ENCODE data around the gene KISS1.
"Not testable (repeated sequence)": the region's sequence is repeated elsewhere in the genome, so short reads cannot be mapped to it uniquely, and the experiment has no call there.

KISS1 gene, protein sequence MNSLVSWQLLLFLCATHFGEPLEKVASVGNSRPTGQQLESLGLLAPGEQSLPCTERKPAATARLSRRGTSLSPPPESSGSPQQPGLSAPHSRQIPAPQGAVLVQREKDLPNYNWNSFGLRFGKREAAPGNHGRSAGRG

DNA sequence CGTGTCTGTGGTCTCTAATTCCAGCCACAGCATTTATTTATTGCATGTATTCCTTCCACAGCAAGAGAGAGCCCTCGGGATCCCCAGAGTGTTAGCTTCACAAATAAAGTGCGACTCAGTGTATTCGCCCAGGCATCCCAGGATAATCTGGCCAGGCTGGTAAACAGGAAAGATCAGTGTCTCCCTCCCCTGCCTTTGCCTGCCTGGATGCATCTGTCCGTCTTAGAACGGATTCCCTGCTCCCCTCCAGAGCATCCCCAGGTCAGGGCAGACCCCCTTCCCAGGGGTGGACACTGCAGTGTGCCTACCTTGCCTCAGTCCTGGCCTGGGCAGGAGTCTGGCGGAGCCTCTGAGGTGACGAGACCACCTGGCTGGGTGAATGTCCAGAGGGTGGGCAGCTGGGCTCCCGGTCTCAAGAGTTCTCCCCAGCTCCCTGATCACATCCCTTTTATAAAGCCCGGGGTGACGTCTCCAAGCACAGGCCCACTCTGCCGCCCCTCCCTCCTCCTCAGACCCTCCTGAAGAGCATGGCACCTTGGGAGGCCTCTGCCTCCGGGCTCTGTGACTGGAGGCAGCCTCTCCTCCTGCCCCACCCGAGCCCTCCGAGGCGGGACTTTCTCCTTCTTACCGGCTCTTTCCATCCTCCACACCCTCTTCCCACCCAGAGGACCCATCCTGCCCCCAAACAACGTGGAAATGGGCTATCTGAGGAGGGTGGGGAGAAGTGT is at the start of gene KISS1:
TSS of gene KISS1 (minus strand) at position 424 of the 728 bp plus-strand sequence. CDS start 3,615 bp downstream, outside the sequence.
- Mint-ChIP-seq H3K36me3 (no peaks in the 10 kb centered on the region), H3K27me3 (peaks cover 5% of the 10 kb centered on the region), H3K9me3 (ENCODE audit: low read depth) (no peaks in the 10 kb centered on the region), H3K4me3 (no peak within 1 kb of the TSS), H3K27ac (no peak within 1 kb of the TSS), H3K4me1 (ENCODE audit: low read depth) (peaks cover 12% of the 10 kb centered on the region)

DNA sequence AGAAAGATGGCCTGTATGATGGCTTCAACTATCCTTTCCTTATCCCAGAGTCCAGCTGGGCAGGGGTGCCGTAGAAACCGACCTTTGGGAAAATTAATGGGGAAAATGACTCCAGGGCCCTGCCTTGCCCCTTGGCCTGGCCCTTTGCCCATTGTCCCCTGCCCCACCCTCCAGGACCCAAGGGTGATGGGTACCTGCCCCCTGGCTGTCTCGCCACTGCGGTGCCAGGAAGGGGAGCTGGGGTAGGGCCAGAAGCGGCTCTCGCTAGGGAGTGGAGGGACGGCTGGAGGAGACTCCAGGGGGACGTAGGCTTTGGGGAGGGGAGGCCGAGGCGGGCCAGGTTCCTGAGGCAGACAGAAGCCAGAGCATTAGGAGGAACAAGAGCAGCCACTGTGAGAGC is 46.6 kb upstream of the KISS1 start:
- Mint-ChIP-seq H3K27me3 (no peaks in the 10 kb centered on the region), H3K27ac (no peak overlapping the region), H3K36me3 (no peaks in the 10 kb centered on the region), H3K9me3 (ENCODE audit: low read depth) (no peaks in the 10 kb centered on the region), H3K4me3 (no peak overlapping the region), H3K4me1 (ENCODE audit: low read depth) (no peaks in the 10 kb centered on the region)

DNA sequence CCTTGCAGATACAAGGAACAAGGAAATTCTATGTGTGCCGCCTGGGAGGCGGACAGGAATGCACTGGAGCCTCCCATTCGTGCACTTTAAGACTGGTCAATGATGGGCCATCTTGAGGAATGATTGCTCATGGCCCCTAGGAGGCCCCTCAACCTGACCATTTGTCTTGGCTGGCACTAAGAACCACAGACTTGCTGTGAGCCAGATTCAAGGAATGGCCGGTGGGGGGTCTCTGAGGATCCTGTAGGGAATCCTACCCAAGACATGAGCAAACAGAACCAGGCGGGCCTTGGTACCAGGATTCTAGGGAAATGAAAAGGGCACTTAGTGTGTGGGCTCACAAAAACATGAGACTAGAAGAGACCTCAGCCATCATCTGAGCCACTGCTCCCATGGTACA is 45.6 kb upstream of the KISS1 start:
- H3K36me3 Mint-ChIP-seq = no peaks in the 10 kb centered on the region
- no peaks in the 10 kb centered on the region for H3K4me1 Mint-ChIP-seq (ENCODE audit: low read depth)
- no peak overlapping the region for H3K27ac Mint-ChIP-seq
- H3K27me3 Mint-ChIP-seq = no peaks in the 10 kb centered on the region
- H3K4me3 Mint-ChIP-seq = no peak overlapping the region
- H3K9me3 Mint-ChIP-seq (ENCODE audit: low read depth) = no peaks in the 10 kb centered on the region

DNA sequence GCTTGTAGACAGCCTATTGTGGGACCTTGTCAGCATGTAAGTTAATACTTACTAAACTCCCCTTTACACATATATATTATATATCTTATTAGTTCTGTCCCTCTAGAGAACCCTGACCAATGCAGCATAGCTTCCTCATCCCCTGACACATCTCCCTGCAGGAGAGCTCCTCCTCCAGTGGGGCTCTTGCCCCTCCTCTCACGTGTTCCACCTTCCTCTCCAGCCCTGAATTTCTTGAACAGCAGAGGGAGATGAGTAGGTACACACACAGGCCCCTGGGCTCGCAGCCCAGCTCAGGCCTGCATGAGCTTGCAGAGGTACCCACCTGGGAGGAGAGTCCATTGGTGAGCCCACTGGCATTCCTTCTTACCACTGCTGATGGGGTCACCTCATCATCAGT is 44.8 kb upstream of the KISS1 start:
- H3K4me1 Mint-ChIP-seq (ENCODE audit: low read depth) = no peaks in the 10 kb centered on the region
- no peak overlapping the region for H3K27ac Mint-ChIP-seq
- no peaks in the 10 kb centered on the region for H3K36me3 Mint-ChIP-seq
- no peak overlapping the region for H3K4me3 Mint-ChIP-seq
- H3K9me3 Mint-ChIP-seq (ENCODE audit: low read depth) = no peaks in the 10 kb centered on the region
- H3K27me3 Mint-ChIP-seq = no peaks in the 10 kb centered on the region

DNA sequence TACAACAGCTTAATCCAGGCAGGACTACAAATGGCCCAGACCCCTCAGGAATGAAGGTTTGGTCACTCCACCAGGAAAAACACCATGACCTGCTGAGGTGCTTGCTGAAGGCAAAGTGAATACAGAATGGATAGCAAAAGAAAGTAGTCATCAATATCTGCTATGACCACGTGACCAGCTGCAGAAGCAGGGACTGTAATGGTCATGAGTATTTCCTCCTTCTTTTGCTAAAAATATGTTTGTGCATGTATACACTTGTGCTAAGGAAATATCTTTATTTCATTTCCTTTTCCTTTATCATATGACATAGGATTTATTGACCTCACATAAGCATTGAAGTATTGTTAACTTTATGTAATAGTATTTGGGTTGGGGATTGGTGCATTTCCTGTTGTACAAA is 43.9 kb upstream of the KISS1 start:
- H3K4me3 Mint-ChIP-seq = no peak overlapping the region
- no peaks in the 10 kb centered on the region for H3K4me1 Mint-ChIP-seq (ENCODE audit: low read depth)
- H3K9me3 Mint-ChIP-seq (ENCODE audit: low read depth) = no peaks in the 10 kb centered on the region
- no peaks in the 10 kb centered on the region for H3K27me3 Mint-ChIP-seq
- no peaks in the 10 kb centered on the region for H3K36me3 Mint-ChIP-seq
- H3K27ac Mint-ChIP-seq = no peak overlapping the region

DNA sequence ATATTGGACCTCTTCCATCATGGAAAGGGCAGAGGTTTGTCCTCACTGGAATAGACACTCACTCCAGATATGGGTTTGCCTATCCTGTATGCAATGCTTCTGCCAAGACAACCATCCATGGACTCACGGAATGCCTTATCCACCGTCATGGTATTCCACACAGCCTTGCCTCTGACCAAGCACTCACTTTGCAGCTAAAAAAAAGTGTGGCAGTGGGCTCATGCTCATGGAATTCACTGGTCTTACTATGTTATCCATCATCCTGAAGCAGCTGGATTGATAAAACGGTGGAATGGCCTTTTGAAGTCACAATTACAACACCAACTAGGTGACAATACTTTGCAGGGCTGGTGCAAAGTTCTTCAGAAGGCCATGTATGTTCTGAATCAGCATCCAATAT is 43.1 kb upstream of the KISS1 start:
- H3K36me3 Mint-ChIP-seq; H3K27me3 Mint-ChIP-seq; H3K9me3 Mint-ChIP-seq (ENCODE audit: low read depth); H3K4me3 Mint-ChIP-seq; H3K27ac Mint-ChIP-seq; H3K4me1 Mint-ChIP-seq (ENCODE audit: low read depth): not testable (repeated sequence)

DNA sequence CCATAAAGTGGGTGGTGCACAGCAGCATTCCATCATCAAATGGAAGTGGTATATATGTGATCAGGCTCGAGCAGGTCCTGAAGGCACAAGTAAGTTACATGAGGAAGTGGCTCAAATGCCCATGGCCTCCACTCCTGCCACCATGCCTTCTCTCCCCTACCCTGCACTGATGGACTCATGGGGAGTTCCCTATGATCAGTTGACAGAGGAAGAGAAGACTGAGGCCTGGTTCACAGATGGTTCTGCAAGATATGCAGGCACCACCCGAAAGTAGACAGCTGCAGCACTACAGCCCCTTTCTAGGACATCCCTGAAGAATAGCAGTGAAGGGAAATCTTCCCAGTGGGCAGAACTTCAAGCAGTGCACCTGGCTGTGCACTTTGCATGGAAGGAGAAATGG is 42.2 kb upstream of the KISS1 start:
- not testable (repeated sequence) for H3K27ac Mint-ChIP-seq; H3K4me3 Mint-ChIP-seq; H3K36me3 Mint-ChIP-seq; H3K27me3 Mint-ChIP-seq; H3K4me1 Mint-ChIP-seq (ENCODE audit: low read depth); H3K9me3 Mint-ChIP-seq (ENCODE audit: low read depth)

DNA sequence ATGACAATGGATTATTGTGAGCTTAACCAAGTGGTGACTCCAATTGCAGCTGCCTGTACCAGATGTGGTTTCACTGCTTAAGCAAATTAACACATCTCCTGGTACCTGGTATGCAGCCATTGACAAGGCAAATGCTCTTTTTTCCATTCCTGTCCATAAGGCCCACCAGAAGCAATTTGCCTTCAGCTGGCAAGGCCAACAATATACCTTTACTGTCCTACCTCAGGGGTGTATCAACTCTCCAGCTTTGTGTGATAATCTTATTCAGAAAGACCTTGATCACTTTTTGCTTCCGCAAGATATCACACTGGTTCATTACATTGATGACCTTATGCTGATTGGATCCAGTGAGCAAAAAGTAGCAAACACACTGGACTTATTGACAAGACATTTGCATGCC is 41.2 kb upstream of the KISS1 start:
- not testable (repeated sequence) for H3K4me3 Mint-ChIP-seq; H3K4me1 Mint-ChIP-seq (ENCODE audit: low read depth); H3K36me3 Mint-ChIP-seq; H3K27me3 Mint-ChIP-seq; H3K9me3 Mint-ChIP-seq (ENCODE audit: low read depth); H3K27ac Mint-ChIP-seq

DNA sequence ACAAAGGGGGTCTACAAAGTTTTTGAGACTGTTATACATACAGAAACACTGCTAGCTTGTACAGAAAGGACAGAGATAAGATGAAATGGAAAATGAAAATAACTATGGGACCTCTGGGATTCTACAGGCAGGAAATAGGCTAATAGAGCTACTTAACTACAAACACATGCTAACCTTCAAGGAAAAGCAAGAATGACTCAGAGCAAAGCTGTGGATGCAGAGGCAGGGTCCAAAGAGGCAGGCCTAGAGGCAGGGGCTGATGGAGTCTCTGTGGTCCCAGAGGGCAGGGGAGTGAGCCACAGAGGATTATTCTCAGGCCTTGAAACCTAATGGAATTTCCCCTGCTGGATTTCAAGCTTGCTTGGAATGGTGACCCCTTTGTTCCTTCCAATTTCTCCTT is 36.2 kb upstream of the KISS1 start:
- Mint-ChIP-seq H3K27me3 (no peaks in the 10 kb centered on the region), H3K4me3 (no peak overlapping the region), H3K9me3 (ENCODE audit: low read depth) (no peaks in the 10 kb centered on the region), H3K36me3 (no peaks in the 10 kb centered on the region), H3K27ac (no peak overlapping the region), H3K4me1 (ENCODE audit: low read depth) (no peaks in the 10 kb centered on the region)

DNA sequence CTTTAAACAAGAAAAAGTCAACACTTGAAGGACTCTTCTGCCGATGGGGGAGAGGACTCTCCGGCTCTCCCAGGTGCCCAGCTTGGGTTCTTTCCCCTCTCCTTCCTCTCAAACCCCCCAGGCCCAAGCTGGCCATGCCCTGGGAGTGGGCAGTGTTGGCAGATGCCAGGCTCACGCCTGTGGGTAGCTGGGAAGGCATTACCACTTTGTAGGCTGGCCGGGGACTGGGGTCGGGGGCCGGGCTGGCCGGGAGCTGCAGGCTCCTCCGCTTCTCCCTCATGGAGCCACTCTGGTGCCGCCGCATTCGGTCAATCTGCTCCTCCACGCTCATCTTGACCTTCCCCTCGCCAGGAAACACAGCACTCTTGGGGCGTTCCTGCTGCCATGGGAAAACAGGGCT is 33.9 kb upstream of the KISS1 start:
- Mint-ChIP-seq H3K27ac (no peak overlapping the region), H3K36me3 (no peaks in the 10 kb centered on the region), H3K4me1 (ENCODE audit: low read depth) (no peaks in the 10 kb centered on the region)

DNA sequence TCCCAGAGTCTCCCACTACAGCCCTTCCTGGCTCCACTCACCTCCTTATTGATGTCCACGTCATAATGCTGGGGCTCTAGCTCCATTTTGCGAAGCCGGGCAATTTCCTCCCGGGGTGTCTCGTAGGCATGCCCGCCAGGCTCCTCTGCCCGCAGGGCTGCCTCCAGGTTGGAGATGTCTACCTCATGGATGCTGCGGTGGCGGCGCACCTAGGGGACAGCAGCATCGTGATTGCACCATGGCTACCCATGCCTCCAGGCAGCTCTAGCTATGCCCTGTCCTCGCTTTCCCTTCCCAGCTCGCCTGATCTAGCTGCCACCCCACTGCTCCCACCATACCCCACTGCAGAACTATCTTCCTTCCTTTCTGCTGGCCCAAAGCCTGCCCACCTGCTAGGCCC is 32.6 kb upstream of the KISS1 start:
- Mint-ChIP-seq H3K27ac (no peak overlapping the region), H3K36me3 (no peaks in the 10 kb centered on the region), H3K9me3 (ENCODE audit: low read depth) (no peaks in the 10 kb centered on the region), H3K4me3 (no peak overlapping the region), H3K27me3 (no peaks in the 10 kb centered on the region), H3K4me1 (ENCODE audit: low read depth) (no peaks in the 10 kb centered on the region)

More for the DNA sequence above, 33.9 kb upstream of the KISS1 start:
- H3K27me3 Mint-ChIP-seq = no peaks in the 10 kb centered on the region
- H3K4me3 Mint-ChIP-seq = no peak overlapping the region
- no peaks in the 10 kb centered on the region for H3K9me3 Mint-ChIP-seq (ENCODE audit: low read depth)

DNA sequence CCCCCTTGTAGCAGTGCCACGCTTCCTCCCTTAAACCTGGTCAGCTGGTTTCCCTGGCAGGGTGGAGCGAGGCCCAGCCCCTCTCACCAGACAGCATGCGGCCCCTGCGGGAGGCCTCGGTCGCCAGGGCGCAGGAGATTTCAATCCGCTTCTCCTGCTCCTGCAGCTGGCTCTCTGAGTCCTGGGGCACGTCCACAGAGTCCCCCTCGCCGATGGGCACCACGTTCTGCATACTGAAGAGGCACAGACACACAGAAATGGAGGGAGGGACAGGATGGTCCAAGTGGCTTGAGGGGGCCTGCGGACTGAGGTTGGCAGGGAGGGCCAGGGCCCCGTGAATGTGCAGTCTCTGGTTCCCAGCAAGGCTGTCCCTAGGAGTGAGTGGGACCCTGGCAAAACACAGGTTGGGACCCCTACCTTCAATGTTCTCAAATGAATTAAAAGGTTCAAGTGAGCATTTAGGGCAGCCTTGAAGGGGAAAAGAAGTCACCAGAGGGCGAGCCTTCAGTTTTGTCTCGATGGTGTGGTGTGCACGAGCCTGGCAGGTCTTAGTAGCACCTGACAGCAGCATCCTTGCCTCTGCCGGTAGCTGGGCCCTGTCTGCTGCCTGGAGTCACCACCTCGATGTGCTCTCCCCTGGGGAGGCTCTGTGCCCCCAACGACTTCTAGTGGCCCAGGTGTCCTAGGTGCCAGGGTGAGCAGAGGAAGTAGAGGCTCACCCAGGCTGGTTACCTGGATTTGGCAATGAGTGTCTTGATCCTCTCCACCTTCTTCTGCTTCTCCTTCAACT is 31.9 kb upstream of the KISS1 start:
- H3K4me3 Mint-ChIP-seq = no peak overlapping the region
- no peak overlapping the region for H3K27ac Mint-ChIP-seq
- H3K4me1 Mint-ChIP-seq (ENCODE audit: low read depth) = no peaks in the 10 kb centered on the region
- no peaks in the 10 kb centered on the region for H3K27me3 Mint-ChIP-seq
- H3K36me3 Mint-ChIP-seq = no peaks in the 10 kb centered on the region
- H3K9me3 Mint-ChIP-seq (ENCODE audit: low read depth) = no peaks in the 10 kb centered on the region

DNA sequence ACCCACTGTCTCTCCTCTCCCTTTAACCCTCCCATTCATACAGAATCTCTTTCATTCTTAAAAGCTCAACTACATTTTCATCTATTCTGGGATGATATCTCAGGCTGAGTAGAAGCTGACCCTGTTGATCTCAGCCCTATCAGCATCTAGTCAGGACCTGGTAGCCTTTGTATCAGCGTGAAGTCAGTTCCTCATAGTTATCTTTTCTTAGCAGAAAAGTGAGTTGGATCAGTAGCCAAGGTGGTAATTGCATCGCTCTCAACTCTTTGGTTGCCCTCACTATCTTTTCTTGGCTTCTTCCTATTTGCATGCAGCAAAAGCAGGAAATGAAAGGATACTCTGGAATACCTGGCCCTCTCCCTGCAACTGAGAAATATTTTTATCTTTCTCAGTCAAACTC is 31.1 kb upstream of the KISS1 start:
- Mint-ChIP-seq H3K4me1 (ENCODE audit: low read depth) (no peaks in the 10 kb centered on the region), H3K27ac (no peak overlapping the region), H3K36me3 (no peaks in the 10 kb centered on the region), H3K27me3 (no peaks in the 10 kb centered on the region), H3K9me3 (ENCODE audit: low read depth) (no peaks in the 10 kb centered on the region), H3K4me3 (no peak overlapping the region)

DNA sequence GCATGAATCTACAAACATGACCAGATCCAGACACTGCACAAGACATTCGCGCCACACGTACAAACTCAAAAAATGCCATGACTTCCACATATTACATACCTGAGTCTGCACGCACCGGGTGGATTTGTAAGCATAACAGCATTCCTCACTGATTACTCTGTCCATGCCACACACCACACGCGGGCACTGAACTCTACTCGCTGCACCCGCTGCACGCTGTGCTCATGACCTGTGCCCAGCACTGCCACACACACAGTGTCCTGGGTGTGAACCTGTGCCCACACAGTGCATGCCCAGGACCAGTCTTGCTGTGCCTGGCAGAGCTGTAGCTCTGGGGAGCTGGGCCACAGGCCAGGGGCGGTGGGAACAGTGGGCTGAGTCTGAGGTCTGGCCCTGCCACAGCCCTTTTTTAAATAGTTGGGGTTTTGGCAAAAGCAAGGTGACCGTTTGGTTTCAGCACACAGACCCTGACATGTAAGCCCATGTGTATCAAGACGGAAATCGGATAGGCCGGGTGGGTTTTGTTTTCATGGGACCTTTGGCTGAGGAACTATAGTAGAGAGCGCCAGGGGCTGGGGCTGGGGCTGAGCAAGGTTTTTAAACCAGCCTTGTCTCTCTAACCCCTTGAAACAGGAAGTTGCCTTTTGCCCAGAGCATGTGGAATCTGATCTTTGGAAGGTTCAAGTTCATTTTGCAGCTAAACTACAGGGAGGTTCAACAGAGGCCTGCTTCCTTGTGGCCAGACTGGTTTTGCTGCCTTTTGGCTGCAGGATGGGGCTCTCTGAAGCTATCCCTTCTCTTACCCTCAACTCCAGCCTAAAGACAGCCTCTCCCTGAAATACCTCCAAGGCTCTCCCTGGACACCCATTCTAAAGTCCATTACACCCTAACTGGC is 29.8 kb upstream of the KISS1 start:
- no peaks in the 10 kb centered on the region for H3K27me3 Mint-ChIP-seq
- no peaks in the 10 kb centered on the region for H3K4me1 Mint-ChIP-seq (ENCODE audit: low read depth)
- H3K9me3 Mint-ChIP-seq (ENCODE audit: low read depth) = no peaks in the 10 kb centered on the region
- no peak overlapping the region for H3K27ac Mint-ChIP-seq
- H3K4me3 Mint-ChIP-seq = no peak overlapping the region
- H3K36me3 Mint-ChIP-seq = no peaks in the 10 kb centered on the region

DNA sequence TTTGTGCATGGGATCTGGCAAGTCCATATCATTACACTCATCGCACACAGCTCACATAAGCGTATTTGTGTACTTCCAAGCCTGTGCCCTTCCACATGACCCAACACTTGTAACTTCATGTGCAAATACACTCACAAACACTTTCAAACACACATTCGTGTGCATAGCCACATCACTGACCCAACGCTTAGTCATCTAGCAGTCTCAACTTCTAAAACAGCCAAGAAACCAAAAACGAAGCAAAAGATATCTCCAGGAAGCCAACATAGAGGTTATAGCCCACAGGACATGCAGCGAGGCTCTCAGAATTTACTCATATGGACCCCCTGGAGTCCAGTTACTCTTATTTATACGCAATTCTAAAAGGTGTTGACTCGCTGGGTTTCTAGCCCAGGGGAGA is 28.4 kb upstream of the KISS1 start:
- Mint-ChIP-seq H3K4me3 (no peak overlapping the region), H3K36me3 (no peaks in the 10 kb centered on the region), H3K9me3 (ENCODE audit: low read depth) (no peaks in the 10 kb centered on the region), H3K27ac (no peak overlapping the region), H3K27me3 (no peaks in the 10 kb centered on the region), H3K4me1 (ENCODE audit: low read depth) (no peaks in the 10 kb centered on the region)
